ENCODE measurements around the gene IGF2R.

DNA sequence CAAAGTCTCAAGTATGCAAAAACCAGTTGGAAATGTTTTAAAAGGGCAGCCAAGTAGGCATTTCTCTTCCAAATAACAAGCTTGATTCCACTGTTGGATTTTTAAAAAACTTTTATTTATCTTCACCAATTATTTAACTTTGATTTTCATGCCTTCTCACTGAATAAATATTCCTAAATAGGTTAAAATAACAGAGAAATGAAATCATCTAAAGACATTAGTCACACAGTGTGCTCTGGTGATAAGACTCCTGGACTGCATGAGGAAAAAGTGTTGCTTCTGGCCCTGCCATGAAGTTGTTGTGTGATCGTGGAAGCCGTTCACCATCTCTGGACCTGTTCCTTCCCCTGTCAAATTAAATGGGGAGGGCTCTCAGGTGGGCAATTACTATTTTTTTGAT, 33.8 kb upstream of the IGF2R start:
- TF ChIP-seq, protein P1, sequence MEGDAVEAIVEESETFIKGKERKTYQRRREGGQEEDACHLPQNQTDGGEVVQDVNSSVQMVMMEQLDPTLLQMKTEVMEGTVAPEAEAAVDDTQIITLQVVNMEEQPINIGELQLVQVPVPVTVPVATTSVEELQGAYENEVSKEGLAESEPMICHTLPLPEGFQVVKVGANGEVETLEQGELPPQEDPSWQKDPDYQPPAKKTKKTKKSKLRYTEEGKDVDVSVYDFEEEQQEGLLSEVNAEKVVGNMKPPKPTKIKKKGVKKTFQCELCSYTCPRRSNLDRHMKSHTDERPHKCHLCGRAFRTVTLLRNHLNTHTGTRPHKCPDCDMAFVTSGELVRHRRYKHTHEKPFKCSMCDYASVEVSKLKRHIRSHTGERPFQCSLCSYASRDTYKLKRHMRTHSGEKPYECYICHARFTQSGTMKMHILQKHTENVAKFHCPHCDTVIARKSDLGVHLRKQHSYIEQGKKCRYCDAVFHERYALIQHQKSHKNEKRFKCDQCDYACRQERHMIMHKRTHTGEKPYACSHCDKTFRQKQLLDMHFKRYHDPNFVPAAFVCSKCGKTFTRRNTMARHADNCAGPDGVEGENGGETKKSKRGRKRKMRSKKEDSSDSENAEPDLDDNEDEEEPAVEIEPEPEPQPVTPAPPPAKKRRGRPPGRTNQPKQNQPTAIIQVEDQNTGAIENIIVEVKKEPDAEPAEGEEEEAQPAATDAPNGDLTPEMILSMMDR (IDR thresholded peaks at IDR 0.05; ENCODE audit: low read length), result no peak
- no peak for TF ChIP-seq EZH2phosphoT487 (IDR thresholded peaks at IDR 0.05; ENCODE audit: low read length)
- no peak for TF ChIP-seq EZH2 (optimal IDR thresholded peaks at IDR 0.05; ENCODE audit: low read depth, low read length)

Measured in MM.1S (cell line).